Neural progenitor cell (in vitro differentiated cells): ENCODE results near the gene SIGLEC9. TPM values are rescaled to one million over a fixed set of nuclear protein-coding genes. Genes with fewer than 3 reads are reported as not detected.

Source experiments
- DNase-seq: peaks from one replicate; pipeline ENCODE4 v3.0.0-alpha.2; 2016; ENCODE audit warnings: low spot score
- H2AFZ ChIP-seq: fragments of 200-600 bp; sonication (generic); replicated peaks from 2 replicates; pipeline ENCODE4 v1.6.1; 2016; ENCODE audit warnings: antibody characterized with exemption
- H3F3A ChIP-seq: fragments of 200-600 bp; sonication (generic); 2 replicates; pipeline ENCODE4 v1.6.1; 2016; ENCODE audit warnings: antibody characterized with exemption, low read depth
- H3K27ac ChIP-seq: fragments of 200-600 bp; sonication (generic); 2 replicates; pipeline ENCODE4 v1.5.1; 2016; ENCODE audit warnings: mild to moderate bottlenecking
- H3K27me3 ChIP-seq: fragments of 200-600 bp; sonication (generic); 2 replicates; pipeline ENCODE4 v1.6.1; 2016; ENCODE audit warnings: mild to moderate bottlenecking, moderate library complexity
- H3K36me3 ChIP-seq: fragments of 200-600 bp; sonication (generic); 2 replicates; pipeline ENCODE4 v1.5.1; 2016
- H3K4me1 ChIP-seq: fragments of 200-600 bp; sonication (generic); 2 replicates; pipeline ENCODE4 v1.6.1; 2016; ENCODE audit warnings: mixed run types
- H3K4me2 ChIP-seq: fragments of 200-600 bp; sonication (generic); 2 replicates; pipeline ENCODE4 v1.6.1; 2016
- H3K4me3 ChIP-seq: fragments of 200-600 bp; sonication (generic); 2 replicates; pipeline ENCODE4 v1.5.1; 2016
- H3K79me2 ChIP-seq: fragments of 200-600 bp; sonication (generic); 2 replicates; pipeline ENCODE4 v1.6.1; 2016; ENCODE audit warnings: low read depth
- H3K9ac ChIP-seq: fragments of 200-600 bp; sonication (generic); 2 replicates; pipeline ENCODE4 v1.6.1; 2016
- H3K9me3 ChIP-seq: fragments of 200-600 bp; sonication (generic); 2 replicates; pipeline ENCODE4 v1.5.1; 2016; ENCODE audit warnings: low read depth
- H4K20me1 ChIP-seq: fragments of 200-600 bp; sonication (generic); 2 replicates; pipeline ENCODE4 v1.6.1; 2016; ENCODE audit warnings: low read depth
- H3K27ac Mint-ChIP-seq: 3 replicates; pipeline ENCODE4 v1.8.0; 2021; ENCODE audit warnings: mixed read lengths
- H3K27me3 Mint-ChIP-seq: 2 replicates; pipeline ENCODE4 v1.8.0; 2022; ENCODE audit warnings: low read depth, mild to moderate bottlenecking, inconsistent platforms, moderate library complexity, mixed read lengths; ENCODE audit not compliant: insufficient read depth
- H3K36me3 Mint-ChIP-seq: 3 replicates; pipeline ENCODE4 v1.8.0; 2021; ENCODE audit warnings: mixed read lengths
- H3K4me1 Mint-ChIP-seq: 3 replicates; pipeline ENCODE4 v1.8.0; 2021; ENCODE audit warnings: mixed read lengths
- H3K4me3 Mint-ChIP-seq: 3 replicates; pipeline ENCODE4 v1.8.0; 2021; ENCODE audit warnings: mild to moderate bottlenecking, moderate library complexity, mixed read lengths
- H3K9me3 Mint-ChIP-seq: 3 replicates; pipeline ENCODE4 v1.8.0; 2020; ENCODE audit warnings: mixed read lengths
- EZH2 ChIP-seq: fragments of 200-600 bp; sonication (generic); IDR thresholded peaks from 2 replicates; pipeline ENCODE4 v1.6.1; 2017; ENCODE audit warnings: antibody characterized with exemption, mild to moderate bottlenecking, moderate library complexity
- EZH2phosphoT487 ChIP-seq: fragments of 200-600 bp; sonication (generic); IDR thresholded peaks from 2 replicates; pipeline ENCODE4 v1.6.1; 2017; ENCODE audit warnings: antibody characterized with exemption
- total RNA-seq: library from RNA; depleted of rRNA; stranded (reverse); fragments of >200 nt; gene quantifications from 2 replicates; pipeline ENCODE4 v1.2.3, GENCODE V29; 2015; ENCODE audit warnings: low replicate concordance
- TF ChIP-seq, protein P1 (sequence below): fragments of 200-600 bp; sonication (generic); IDR thresholded peaks from 2 replicates; pipeline ENCODE4 v1.5.1; 2017; ENCODE audit warnings: antibody characterized with exemption, mild to moderate bottlenecking

The SIGLEC9 gene
- total RNA-seq, 1 donor from 2014 or later = not detected

DNA sequence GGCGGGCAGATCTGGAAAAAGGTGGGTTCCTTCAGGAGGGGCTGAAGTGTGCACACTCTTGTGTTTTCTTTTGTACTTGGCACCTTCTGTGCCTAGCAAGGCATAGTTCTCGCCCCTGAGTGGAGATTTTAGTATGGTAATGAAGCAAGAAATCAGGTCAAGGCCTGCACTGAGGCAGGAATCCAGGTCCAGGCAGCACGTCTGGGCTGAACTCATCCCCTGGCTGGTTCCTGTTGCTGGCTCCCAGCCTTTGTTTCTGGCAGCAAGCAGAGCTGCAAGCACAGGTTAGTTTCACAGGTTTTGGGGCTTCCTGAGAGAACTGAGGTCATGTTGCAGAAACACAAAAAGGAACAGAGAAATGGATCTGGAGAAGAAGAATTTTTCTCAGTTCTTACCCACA is 38.6 kb downstream of the SIGLEC9 start:
- Histone ChIP-seq H3K4me2 (no peak overlapping the region), H3K9me3 (no peaks in the 10 kb centered on the region), H4K20me1 (no peaks in the 10 kb centered on the region), H3K4me1 (no peaks in the 10 kb centered on the region), H3K27ac (no peak overlapping the region), H2AFZ (peak overlapping the region; percentile 26), H3K36me3 (no peaks in the 10 kb centered on the region), H3K9ac (no peak overlapping the region), H3K4me3 (no peak overlapping the region), H3F3A (no peaks in the 10 kb centered on the region), H3K27me3 (no peaks in the 10 kb centered on the region), H3K79me2 (no peaks in the 10 kb centered on the region)
- H3K4me1 Mint-ChIP-seq = no peaks in the 10 kb centered on the region
- H3K27ac Mint-ChIP-seq = no peak overlapping the region
- no peaks in the 10 kb centered on the region for H3K36me3 Mint-ChIP-seq
- peaks cover 2% of the 10 kb centered on the region for H3K27me3 Mint-ChIP-seq
- H3K4me3 Mint-ChIP-seq = no peak overlapping the region
- H3K9me3 Mint-ChIP-seq = peaks cover 4% of the 10 kb centered on the region
- no peak for TF ChIP-seq EZH2
- TF ChIP-seq EZH2phosphoT487 = no peak
- TF ChIP-seq, protein P1, sequence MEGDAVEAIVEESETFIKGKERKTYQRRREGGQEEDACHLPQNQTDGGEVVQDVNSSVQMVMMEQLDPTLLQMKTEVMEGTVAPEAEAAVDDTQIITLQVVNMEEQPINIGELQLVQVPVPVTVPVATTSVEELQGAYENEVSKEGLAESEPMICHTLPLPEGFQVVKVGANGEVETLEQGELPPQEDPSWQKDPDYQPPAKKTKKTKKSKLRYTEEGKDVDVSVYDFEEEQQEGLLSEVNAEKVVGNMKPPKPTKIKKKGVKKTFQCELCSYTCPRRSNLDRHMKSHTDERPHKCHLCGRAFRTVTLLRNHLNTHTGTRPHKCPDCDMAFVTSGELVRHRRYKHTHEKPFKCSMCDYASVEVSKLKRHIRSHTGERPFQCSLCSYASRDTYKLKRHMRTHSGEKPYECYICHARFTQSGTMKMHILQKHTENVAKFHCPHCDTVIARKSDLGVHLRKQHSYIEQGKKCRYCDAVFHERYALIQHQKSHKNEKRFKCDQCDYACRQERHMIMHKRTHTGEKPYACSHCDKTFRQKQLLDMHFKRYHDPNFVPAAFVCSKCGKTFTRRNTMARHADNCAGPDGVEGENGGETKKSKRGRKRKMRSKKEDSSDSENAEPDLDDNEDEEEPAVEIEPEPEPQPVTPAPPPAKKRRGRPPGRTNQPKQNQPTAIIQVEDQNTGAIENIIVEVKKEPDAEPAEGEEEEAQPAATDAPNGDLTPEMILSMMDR = no peak
- no peak for DNase-seq

DNA sequence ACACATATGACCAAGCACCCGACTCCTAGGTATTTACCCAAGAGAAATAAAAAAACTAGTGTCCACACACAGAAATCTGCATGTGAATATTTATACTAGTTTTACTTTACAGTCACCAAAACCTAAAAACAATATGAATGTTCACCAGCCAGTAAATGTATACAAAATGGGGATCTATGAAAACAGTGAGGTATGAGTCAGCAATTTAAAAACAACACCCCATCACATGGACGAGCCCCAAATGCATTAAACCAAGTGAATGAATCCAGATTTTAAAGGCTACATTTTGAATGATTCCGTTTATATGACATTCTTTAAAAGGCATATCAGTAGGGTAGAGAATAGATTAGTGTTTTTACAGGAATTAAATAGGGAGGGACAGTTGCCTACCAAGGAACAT is 39.5 kb downstream of the SIGLEC9 start:
- no peaks in the 10 kb centered on the region for H4K20me1 ChIP-seq
- Mint-ChIP-seq H3K36me3 (no peaks in the 10 kb centered on the region), H3K9me3 (peaks cover 9% of the 10 kb centered on the region), H3K4me3 (no peak overlapping the region), H3K27ac (no peak overlapping the region), H3K27me3 (peaks cover 2% of the 10 kb centered on the region), H3K4me1 (no peaks in the 10 kb centered on the region)
- no peak overlapping the region for H2AFZ ChIP-seq
- no peaks in the 10 kb centered on the region for H3K4me1 ChIP-seq
- no peaks in the 10 kb centered on the region for H3K79me2 ChIP-seq
- DNase-seq = no peak
- H3K4me2 ChIP-seq = no peak overlapping the region
- no peaks in the 10 kb centered on the region for H3K36me3 ChIP-seq
- H3F3A ChIP-seq = no peaks in the 10 kb centered on the region
- H3K27me3 ChIP-seq = no peaks in the 10 kb centered on the region
- no peak overlapping the region for H3K4me3 ChIP-seq
- H3K27ac ChIP-seq = no peak overlapping the region
- no peak overlapping the region for H3K9ac ChIP-seq
- TF ChIP-seq, protein P1 = no peak
- TF ChIP-seq EZH2 (no peak), EZH2phosphoT487 (no peak)
- no peaks in the 10 kb centered on the region for H3K9me3 ChIP-seq

DNA sequence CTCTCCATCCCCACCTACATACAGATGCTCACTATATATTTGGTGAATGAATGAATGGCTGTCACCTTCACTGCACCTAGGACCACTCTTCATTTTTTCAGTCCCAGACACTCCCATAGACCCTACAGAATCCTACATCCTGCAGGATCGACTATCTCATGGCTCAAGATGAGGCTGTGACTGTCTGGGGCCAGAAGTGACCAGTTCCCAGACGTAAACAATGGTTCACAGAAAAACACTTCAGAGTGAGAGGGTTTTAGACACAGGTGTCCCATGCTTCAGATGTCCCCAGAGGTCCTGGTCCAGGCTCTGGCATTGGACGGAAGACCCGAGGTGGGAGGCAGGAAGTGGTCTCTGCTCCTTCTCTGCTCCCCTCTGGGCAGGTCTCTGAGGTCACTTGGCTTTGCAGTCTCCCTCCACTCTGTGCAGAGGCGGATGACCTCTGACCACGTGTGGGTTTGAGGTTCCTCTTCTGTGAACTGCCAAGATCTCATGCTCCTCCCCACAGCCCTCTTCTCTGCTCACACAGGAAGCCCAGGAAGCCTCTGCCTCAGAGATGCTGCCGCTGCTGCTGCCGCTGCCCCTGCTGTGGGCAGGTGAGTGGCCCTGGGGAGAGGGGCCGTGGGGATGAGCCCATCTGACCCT is 42.3 kb downstream of the SIGLEC9 start:
- Histone ChIP-seq H3K36me3 (no peaks in the 10 kb centered on the region), H3K4me3 (no peak overlapping the region), H3K9me3 (no peaks in the 10 kb centered on the region), H3K27me3 (peaks cover 23% of the 10 kb centered on the region), H2AFZ (no peak overlapping the region), H3K4me2 (no peak overlapping the region), H4K20me1 (no peaks in the 10 kb centered on the region), H3K79me2 (no peaks in the 10 kb centered on the region), H3K9ac (no peak overlapping the region), H3F3A (no peaks in the 10 kb centered on the region), H3K27ac (no peak overlapping the region), H3K4me1 (no peaks in the 10 kb centered on the region)
- no peak overlapping the region for H3K4me3 Mint-ChIP-seq
- H3K27me3 Mint-ChIP-seq = peaks cover 4% of the 10 kb centered on the region
- TF ChIP-seq, protein P1 = no peak
- TF ChIP-seq EZH2 = no peak
- TF ChIP-seq EZH2phosphoT487 = no peak
- no peaks in the 10 kb centered on the region for H3K4me1 Mint-ChIP-seq
- no peaks in the 10 kb centered on the region for H3K36me3 Mint-ChIP-seq
- no peak for DNase-seq
- no peak overlapping the region for H3K27ac Mint-ChIP-seq
- peaks cover 9% of the 10 kb centered on the region for H3K9me3 Mint-ChIP-seq
